Measurements from ENCODE around the gene MYB. TPM values are rescaled to one million over a fixed set of nuclear protein-coding genes. Genes with fewer than 3 reads are reported as not detected.
"Not testable (repeated sequence)": the region's sequence is repeated elsewhere in the genome, so short reads cannot be mapped to it uniquely, and the experiment has no call there.

Gene MYB
- total RNA-seq, 1 donor from 2014 or later: 1.3 TPM

GRCh38 chr6:135224037-135224647, 43.0 kb downstream of the MYB start:
- no peak for DNase-seq

- no peak for DNase-seq
Observed at GRCh38 chr6:135225911-135226310, 44.8 kb downstream of the MYB start.

- DNase-seq: no peak
Observed at GRCh38 chr6:135226537-135226936, 45.4 kb downstream of the MYB start.

DNA sequence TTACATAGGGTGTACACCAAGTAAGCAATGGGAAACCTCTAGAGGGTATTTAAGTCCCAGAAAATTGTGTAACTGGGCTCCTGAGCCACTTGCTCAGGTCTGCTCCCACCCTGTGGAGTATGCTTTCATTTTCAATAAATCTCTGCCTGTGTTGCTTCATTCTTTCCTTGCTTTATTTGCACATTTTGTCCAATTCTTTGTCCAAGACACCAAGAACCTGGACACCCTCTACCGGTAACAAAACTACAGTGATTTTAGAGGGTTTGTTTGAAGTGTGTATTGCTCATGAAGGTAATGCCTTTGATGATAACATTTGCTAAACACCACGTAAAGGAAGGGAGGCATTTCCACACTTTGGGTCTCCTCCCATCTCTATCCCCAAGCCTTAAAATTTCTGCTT, 46.2 kb downstream of the MYB start:
- DNase-seq: no peak

- no peak for DNase-seq
Observed at GRCh38 chr6:135227758-135228157, 46.6 kb downstream of the MYB start.

- DNase-seq: no peak
Observed at GRCh38 chr6:135228486-135228885, 47.4 kb downstream of the MYB start.

DNA sequence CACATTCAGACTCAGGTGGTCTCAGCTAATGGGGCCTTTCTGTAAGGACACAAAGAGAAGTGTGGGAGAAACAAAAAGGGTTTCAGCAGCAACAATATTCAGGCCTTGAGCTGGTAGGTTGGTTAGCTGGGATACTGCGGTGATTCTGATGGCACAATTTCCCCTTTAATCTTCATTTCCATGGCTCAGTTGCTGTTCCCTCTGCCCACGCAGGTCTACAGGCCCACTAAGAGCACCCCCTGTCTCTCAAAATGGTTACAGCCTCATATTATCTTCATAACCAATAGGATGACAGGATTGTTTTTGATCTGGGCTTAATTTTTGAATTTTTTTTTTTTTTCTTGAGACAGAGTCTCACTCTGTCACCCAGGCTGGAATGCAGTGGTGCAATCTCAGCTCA, 48.9 kb downstream of the MYB start:
- no peak for DNase-seq

DNA sequence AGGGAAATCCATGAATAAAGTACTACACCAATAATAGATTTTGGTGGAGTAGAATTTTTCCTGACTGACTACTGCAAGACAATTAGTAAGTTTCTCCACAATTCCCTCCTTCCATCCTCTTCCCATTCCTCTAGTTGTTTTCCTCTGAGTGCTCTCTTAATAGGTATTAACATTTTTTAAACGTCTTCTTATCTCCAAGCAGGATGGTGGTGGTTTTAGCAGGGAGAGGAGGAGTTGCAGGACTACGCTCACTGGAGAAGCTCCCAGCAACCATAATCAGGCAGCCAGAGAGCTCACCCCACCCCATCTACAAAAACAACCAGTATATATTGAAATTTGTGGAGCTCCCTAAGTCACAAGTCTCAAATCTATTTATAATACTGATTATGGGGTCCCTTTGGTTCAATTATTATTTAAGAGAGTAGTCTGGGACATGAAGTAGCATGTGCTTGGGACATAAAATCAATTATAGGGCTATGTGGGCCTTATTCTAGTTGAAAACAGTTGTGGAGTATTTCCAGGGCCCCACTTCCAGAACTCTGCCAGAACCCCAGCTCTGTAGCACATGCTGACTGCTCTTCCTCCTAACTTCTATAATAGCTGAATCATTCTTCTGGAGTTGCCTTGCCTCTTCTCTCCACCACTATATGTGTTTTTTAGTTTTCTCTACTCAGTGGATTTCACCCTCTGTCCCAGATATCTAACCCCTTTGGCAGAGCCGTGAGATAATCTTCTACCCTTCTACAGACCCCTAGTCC, 49.8 kb downstream of the MYB start:
- DNase-seq: no peak

DNA sequence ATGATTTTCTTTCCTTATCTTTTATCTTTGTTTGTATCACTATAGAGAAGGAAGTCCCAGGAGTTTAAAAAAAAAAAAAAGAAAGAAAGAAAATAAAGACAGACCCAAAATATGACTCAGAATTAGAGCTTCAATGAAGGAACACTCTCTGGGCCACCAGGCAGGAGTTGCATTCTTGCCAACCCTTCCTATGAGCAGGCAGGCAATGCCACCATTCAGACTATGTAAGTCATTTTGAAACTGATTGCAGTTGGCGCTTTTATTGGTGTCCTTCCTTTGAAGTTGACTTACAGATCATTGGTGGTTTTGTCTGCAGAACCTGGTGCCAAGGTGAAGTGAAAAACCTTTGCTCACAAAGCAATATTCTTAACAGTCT, 50.3 kb downstream of the MYB start:
- DNase-seq: no peak

GRCh38 chr6:135233686-135234491, 52.8 kb downstream of the MYB start:
- DNase-seq: no peak

DNA sequence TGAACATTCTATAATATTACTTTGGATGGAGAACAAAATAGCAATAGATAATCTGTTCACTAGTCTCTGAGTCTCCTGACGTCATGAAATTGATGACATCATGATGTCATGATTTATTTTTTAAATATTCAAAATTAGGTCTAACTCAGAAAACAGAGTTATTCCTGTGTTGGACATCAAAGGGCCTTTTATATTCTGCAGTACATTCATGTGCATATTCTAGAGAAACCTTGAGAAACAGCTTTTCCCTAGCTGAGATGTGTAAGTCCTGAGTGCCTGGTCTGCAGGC, 53.3 kb downstream of the MYB start:
- DNase-seq: no peak

DNA sequence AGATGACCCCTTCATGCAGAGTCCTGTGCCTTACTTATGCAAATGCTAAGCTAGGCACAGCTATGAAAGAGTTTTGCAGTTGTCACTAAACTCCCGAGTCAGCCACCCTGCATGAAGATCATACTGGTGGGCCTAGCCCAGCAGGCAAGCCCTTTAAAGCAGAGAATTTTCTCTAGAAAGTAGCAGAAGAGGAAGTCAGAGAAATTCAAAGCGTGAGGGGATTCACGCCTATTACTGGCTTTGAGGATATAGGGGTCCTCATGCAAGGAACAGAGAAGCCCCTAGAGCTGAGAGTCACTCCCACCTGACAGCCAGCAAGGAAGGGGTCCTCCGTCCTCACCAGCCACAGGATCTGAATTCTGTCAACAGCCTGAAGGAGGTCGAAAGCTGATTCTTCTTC, 54.6 kb downstream of the MYB start:
- no peak for DNase-seq

DNA sequence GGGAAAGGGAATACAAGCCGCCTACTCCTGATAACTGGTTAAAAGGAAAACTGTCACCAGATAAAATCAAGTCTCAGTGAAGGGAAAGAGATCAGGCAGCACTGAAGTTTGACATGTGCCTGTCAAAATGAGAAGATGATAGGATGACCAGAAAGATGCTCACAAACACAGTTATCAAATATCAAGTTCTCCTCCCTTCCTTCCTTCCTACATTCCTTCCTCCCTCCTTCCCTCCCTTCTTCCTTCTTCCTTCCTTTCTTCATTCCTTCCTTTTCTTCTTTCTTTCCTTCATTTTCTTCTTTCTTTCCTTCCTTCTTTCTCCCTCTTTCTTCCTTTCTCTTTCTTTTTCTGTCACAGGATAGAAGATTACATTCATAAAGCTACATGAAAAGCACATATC, 55.2 kb downstream of the MYB start:
- no peak for DNase-seq

DNA sequence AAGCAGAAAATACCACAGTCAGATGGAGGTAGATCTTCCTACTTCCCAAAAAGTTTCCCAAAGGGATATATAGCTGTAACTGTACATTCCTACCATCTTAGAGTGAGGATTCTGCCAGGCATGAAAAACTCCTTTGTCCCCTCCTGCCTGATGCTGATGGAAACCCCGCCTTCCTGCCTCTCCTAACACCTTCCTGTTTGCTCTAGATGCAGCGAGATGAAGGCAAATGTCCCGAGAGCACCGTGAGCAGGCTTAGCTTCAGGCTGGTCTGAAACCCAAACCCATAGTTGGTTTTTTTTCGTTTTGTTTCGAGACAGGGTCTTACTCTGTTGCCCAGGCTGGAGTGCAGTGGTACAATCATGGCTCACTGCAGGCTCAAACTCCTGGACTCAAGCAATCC, 55.6 kb downstream of the MYB start:
- no peak for DNase-seq

GRCh38 chr6:135240711-135241110, 59.6 kb downstream of the MYB start:
- DNase-seq: no peak

DNA sequence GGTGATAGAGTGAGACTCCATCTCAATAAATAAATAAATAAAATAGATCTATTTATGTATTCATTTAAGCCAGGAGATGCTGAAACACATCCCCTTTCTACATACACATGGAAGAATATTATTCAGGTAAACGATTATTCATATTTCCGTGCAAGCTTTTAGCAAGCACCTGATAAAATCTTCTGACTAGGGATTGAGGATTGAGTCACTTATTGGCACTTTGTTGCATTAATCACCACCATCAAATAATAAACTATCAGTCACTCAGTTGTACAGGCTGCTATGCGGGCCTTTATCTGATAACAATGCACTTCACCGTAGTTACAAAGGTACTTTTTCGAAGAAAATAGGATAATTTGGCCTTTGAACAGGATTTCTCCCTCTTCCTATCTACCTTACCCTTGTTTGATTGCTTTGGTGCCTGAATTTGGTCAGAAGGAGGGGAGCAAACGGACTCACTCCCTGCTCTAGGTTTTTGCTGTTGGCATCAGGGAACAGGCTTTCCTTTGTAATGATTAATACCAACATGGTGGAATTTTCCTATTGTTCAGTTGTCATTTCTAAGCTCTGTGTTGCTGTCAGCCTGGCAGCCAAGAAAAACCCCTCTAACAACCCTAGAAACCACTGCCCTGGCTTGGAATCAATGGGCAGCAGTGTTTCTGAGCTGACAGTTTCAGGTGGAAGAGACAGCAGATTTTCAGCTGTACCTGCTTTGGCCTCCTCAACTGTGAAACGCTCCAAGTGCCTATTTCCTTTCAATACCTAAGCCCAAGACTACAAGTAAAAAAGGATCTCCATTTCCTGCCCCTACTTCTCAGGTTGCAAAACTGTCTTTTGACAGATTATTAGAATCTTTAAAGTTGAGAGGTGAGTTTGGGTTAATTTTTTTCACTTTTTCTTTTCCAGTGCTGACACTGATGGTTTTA, 63.0 kb downstream of the MYB start:
- peak; percentile 10 for DNase-seq

GRCh38 chr6:135244805-135245204, 63.7 kb downstream of the MYB start:
- DNase-seq: no peak

GRCh38 chr6:135246412-135247012, 65.4 kb downstream of the MYB start:
- not testable (repeated sequence) for DNase-seq

DNA sequence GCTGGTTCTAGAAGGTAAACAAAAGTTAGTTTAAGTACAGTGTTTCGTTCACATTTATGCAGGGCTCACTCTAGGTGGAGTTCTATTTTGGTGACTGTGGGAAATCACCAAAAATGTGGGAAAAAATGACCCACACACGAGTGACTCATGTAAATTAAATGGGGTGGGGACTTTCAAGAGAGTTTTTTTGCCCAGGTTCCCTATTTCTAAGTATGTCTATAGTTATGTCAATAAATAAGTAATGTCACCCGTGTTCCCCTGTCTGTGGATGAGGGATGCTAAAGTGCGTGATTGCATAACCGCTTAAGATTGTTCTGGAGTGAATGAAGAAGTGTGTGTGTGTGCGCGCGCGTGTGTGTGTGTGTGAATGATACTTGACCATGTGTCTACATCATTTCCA, 69.1 kb downstream of the MYB start:
- DNase-seq: no peak

- DNase-seq: no peak
Observed at GRCh38 chr6:135250751-135251497, 69.8 kb downstream of the MYB start.
